Measurements from ENCODE around the gene MARCHF2.
A peak's percentile ranks its signal among the peaks of the same experiment; 100 is the strongest.

The MARCHF2 gene

GRCh38 chr19:8412783-8413628 is at the start of gene MARCHF2:
Gene MARCHF2, plus strand, starts transcription at chr19:8413305. Its CDS starts 8,536 bp downstream, at chr19:8421841.
- peak; percentile 47 for TF ChIP-seq CTCF (IDR thresholded peaks at IDR 0.05; ENCODE audit: low read depth, low read length, missing control alignments)
- DNase-seq (ENCODE audit: extremely low read depth, low read depth), result peak; percentile 74
- H3K4me3 ChIP-seq (replicated peaks; ENCODE audit: low read depth, low read length), result peak within 1 kb of the TSS; percentile 55

- TF ChIP-seq CTCF (IDR thresholded peaks at IDR 0.05; ENCODE audit: low read depth, low read length, missing control alignments), result peak; percentile 10
- no peak for DNase-seq (ENCODE audit: extremely low read depth, low read depth)
Measured at GRCh38 chr19:8363803-8364771, 49.0 kb upstream of the MARCHF2 start, which contains the start of gene ANGPTL4. Gene ANGPTL4, plus strand, starts transcription at chr19:8364155. Its CDS starts 167 bp downstream, at chr19:8364322.

GRCh38 chr19:8366121-8366581 is 47.0 kb upstream of the MARCHF2 start:
- H3K4me3 ChIP-seq (replicated peaks; ENCODE audit: low read depth, low read length), result no peak overlapping the region
- no peak for DNase-seq (ENCODE audit: extremely low read depth, low read depth)
- no peak for TF ChIP-seq CTCF (IDR thresholded peaks at IDR 0.05; ENCODE audit: low read depth, low read length, missing control alignments)

More at GRCh38 chr19:8363803-8364771, 49.0 kb upstream of the MARCHF2 start, which contains the start of gene ANGPTL4:
- peak within 1 kb of the TSS; percentile 25 for H3K4me3 ChIP-seq (replicated peaks; ENCODE audit: low read depth, low read length)

GRCh38 chr19:8366961-8367326 is 46.2 kb upstream of the MARCHF2 start:
- H3K4me3 ChIP-seq (replicated peaks; ENCODE audit: low read depth, low read length), result no peak overlapping the region
- DNase-seq (ENCODE audit: extremely low read depth, low read depth), result no peak
- TF ChIP-seq CTCF (IDR thresholded peaks at IDR 0.05; ENCODE audit: low read depth, low read length, missing control alignments), result no peak

- peak; percentile 90 for DNase-seq (ENCODE audit: extremely low read depth, low read depth)
- H3K4me3 ChIP-seq (replicated peaks; ENCODE audit: low read depth, low read length), result no peak overlapping the region
- no peak for TF ChIP-seq CTCF (IDR thresholded peaks at IDR 0.05; ENCODE audit: low read depth, low read length, missing control alignments)
Measured at GRCh38 chr19:8367327-8368001, 45.6 kb upstream of the MARCHF2 start.
